K562 (cell line): Measurements from ENCODE around the gene BBS1. TPM values are rescaled to one million over a fixed set of nuclear protein-coding genes. Genes with fewer than 3 reads are reported as not detected.

Source experiments
- ATAC-seq: fragments of 200-7000 bp; cut with Tn5 transposase; 3 replicates; pipeline ENCODE4 v1.9.1; 2020; ENCODE audit warnings: moderate library complexity
- BruUV-seq: library from RNA; stranded (reverse); fragments of 400-500 nt; replicated peaks from 2 replicates; lab custom pipeline; 2021; lab: Mats Ljungman, UMichigan
- CTCF ChIA-PET: fragments of 300-600 bp; formaldehyde crosslinking; extraction: SDS; loops from one replicate; lab custom pipeline; 2021; ENCODE audit warnings: low intra/inter-chr PET ratio; lab: Yijun Ruan, JAX
- POLR2A ChIA-PET: fragments of 300-600, 350-650 bp; sonication (Branson Sonifier 250); formaldehyde crosslinking; extraction: SDS; loops from one replicate; lab custom pipeline; 2021; ENCODE audit warnings: antibody characterized with exemption, inconsistent platforms; lab: Yijun Ruan, JAX
- DNase-seq, 4 experiments: peaks; one replicate each; pipeline versions ENCODE4 v3.0.0 to v3.0.0-alpha.2; 2011 to 2018; ENCODE audit warnings: low spot score in 3 of 4, mixed read lengths in 3 of 4; ENCODE audit errors: extremely low read depth in 1 of 4
- FAIRE-seq: peaks from 2 replicates; lab custom pipeline; 2011; peaks lifted over from hg19 to GRCh38; lab: Jason Lieb, UNC
- H2AFZ ChIP-seq: 2 replicates; pipeline ENCODE4 v1.6.0; 2011; ENCODE audit warnings: low read depth, low read length, control low read depth, inconsistent platforms
- H3K27ac ChIP-seq: fragments of 200-600 bp; 3 replicates; pipeline ENCODE4 v1.8.0; 2011; ENCODE audit warnings: low read depth, mild to moderate bottlenecking, control low read depth, inconsistent platforms, low read length, moderate library complexity, mixed read lengths; ENCODE audit errors: extremely low read depth
- H3K27me3 ChIP-seq, 2 experiments: fragments of 300-600 bp in 1 of 2; 2 replicates in 1 of 2; 3 replicates in 1 of 2; pipeline versions ENCODE4 v1.6.0 to v1.8.0; 2011; ENCODE audit warnings: inconsistent platforms in 2 of 2, low read length in 2 of 2, mild to moderate bottlenecking in 1 of 2, mixed read lengths in 1 of 2, moderate library complexity in 1 of 2; ENCODE audit not compliant: control insufficient read depth in 2 of 2, insufficient read depth in 2 of 2
- H3K36me3 ChIP-seq: fragments of 300-600 bp; 3 replicates; pipeline ENCODE4 v1.8.0; 2011; ENCODE audit warnings: mild to moderate bottlenecking, low read length, inconsistent platforms; ENCODE audit not compliant: control insufficient read depth, insufficient read depth
- H3K4me1 ChIP-seq, 2 experiments: fragments of 200-600 bp in 1 of 2; replicated peaks in 1 of 2; 2 replicates in 1 of 2; 3 replicates in 1 of 2; pipeline versions ENCODE4 v1.5.1 to v1.8.0; 2011; ENCODE audit warnings: inconsistent platforms in 2 of 2, low read length in 2 of 2, mild to moderate bottlenecking in 1 of 2, mixed read lengths in 1 of 2, moderate library complexity in 1 of 2; ENCODE audit not compliant: control insufficient read depth in 2 of 2, insufficient read depth in 2 of 2
- H3K4me2 ChIP-seq: 2 replicates; pipeline ENCODE4 v1.6.1; 2011; ENCODE audit warnings: low read length, control low read depth, inconsistent platforms, mixed read lengths; ENCODE audit not compliant: insufficient read depth
- H3K4me3 ChIP-seq: fragments of 200-600 bp; sonication (generic), shearing (Covaris generic); 2 replicates; pipeline ENCODE4 v1.5.1; 2016; ENCODE audit warnings: control low read depth, inconsistent platforms
- H3K79me2 ChIP-seq: fragments of 200-600 bp; 3 replicates; pipeline ENCODE4 v1.8.0; 2011; ENCODE audit warnings: low read length, inconsistent platforms; ENCODE audit not compliant: control insufficient read depth, insufficient read depth
- H3K9ac ChIP-seq, 2 experiments: 2 replicates each; pipeline versions ENCODE4 v1.6.0 to v1.6.1; 2011; ENCODE audit warnings: low read depth in 2 of 2, low read length in 2 of 2, control low read depth in 1 of 2, inconsistent platforms in 1 of 2, mild to moderate bottlenecking in 1 of 2, mixed read lengths in 1 of 2; ENCODE audit not compliant: insufficient read depth in 1 of 2
- H3K9me1 ChIP-seq: one replicate; pipeline ENCODE4 v1.6.0; 2011; ENCODE audit warnings: inconsistent platforms, mild to moderate bottlenecking, low read length, moderate library complexity; ENCODE audit not compliant: control insufficient read depth, insufficient read depth
- H3K9me3 ChIP-seq: replicated peaks from 2 replicates; pipeline ENCODE4 v1.5.1; 2011; ENCODE audit warnings: low read depth, low read length, inconsistent platforms; ENCODE audit not compliant: control insufficient read depth, insufficient read depth
- H4K20me1 ChIP-seq: replicated peaks from 2 replicates; pipeline ENCODE4 v1.6.1; 2011; ENCODE audit warnings: low read length, inconsistent platforms, mixed read lengths; ENCODE audit not compliant: control insufficient read depth, insufficient read depth
- BACH1 ChIP-seq: fragments of 200-800 bp; sonication (Bioruptor generic); IDR thresholded peaks from 2 replicates; pipeline ENCODE4 v1.6.1; 2016; ENCODE audit warnings: missing genetic modification characterization, missing compliant biosample characterization
- CAMTA2 ChIP-seq: fragments of 250-450 bp; sonication (Bioruptor Pico); conservative IDR thresholded peaks from 2 replicates; pipeline ENCODE4 v1.5.1; 2022
- DMBX1 ChIP-seq: fragments of 250-450 bp; sonication (Bioruptor Pico); IDR thresholded peaks from 2 replicates; pipeline ENCODE4 v1.8.0; 2022; ENCODE audit warnings: inconsistent platforms, mild to moderate bottlenecking, moderate library complexity, borderline replicate concordance
- GABPA ChIP-seq: fragments of 200-800 bp; sonication (Bioruptor generic); conservative IDR thresholded peaks from 2 replicates; pipeline ENCODE4 v1.6.1; 2016; ENCODE audit warnings: low read depth, missing genetic modification characterization, missing compliant biosample characterization
- HNRNPUL1 ChIP-seq: fragments of 200-400 bp; formaldehyde crosslinking; IDR thresholded peaks from 2 replicates; pipeline ENCODE4 v1.6.1; 2017; ENCODE audit warnings: low read length
- MTA2 ChIP-seq: fragments of 450-650 bp; IDR thresholded peaks from 2 replicates; pipeline ENCODE4 v1.6.1; 2016; ENCODE audit warnings: low read depth
- PCBP2 ChIP-seq: fragments of 200-400 bp; formaldehyde crosslinking; IDR thresholded peaks from 2 replicates; pipeline ENCODE4 v1.6.1; 2018; ENCODE audit warnings: low read length, low read depth, mild to moderate bottlenecking, moderate library complexity; ENCODE audit not compliant: poor library complexity, severe bottlenecking
- SMARCA4 ChIP-seq: fragments of 450-650 bp; IDR thresholded peaks from 2 replicates; pipeline ENCODE4 v1.6.1; 2016
- SMARCE1 ChIP-seq: fragments of 450-650 bp; IDR thresholded peaks from 2 replicates; pipeline ENCODE4 v1.7.1; 2016; ENCODE audit warnings: mild to moderate bottlenecking
- YBX1 ChIP-seq: fragments of 450-650 bp; IDR thresholded peaks from 2 replicates; pipeline ENCODE4 v1.7.1; 2016; ENCODE audit warnings: mild to moderate bottlenecking
- ZFX ChIP-seq: sonication (generic); formaldehyde crosslinking; IDR thresholded peaks from 2 replicates; pipeline ENCODE4 v1.8.0; 2022; ENCODE audit warnings: mild to moderate bottlenecking, missing genetic modification reagents, moderate library complexity
- WGBS: fragments of 100-300 bp; shearing (Covaris generic); methylation state at CpG from one replicate; pipeline ENCODE4 v1.1.6; 2016; ENCODE audit warnings: low coverage, mixed read lengths; ENCODE audit not compliant: insufficient coverage; ENCODE audit errors: missing lambda C conversion rate; 5-methylcytosine and 5-hydroxymethylcytosine counted together
- in situ Hi-C: fragments of 300-500 bp; cut with MboI; formaldehyde crosslinking; loops from 4 replicates; pipeline ENCODE4 v1.15.0; 2018; ENCODE audit warnings: inconsistent platforms, mixed read lengths
- intact Hi-C: fragments of 100-400 bp; cut with micrococcal nuclease; formaldehyde crosslinking; loops from 2 replicates; pipeline ENCODE4 v1.14.2; 2022
- polyA plus RNA-seq, 8 experiments: library from polyadenylated mRNA; depleted of rRNA in 4 of 8; stranded (reverse) in 5 of 8; unstranded in 3 of 8; fragments of >200 nt; fragmentation: Nextera tagmentation in 2 of 8; fragmentation: Illumina TruSeq in 1 of 8; extraction: Ambion mirVana in 2 of 8; extraction: Trizol in 1 of 8; gene quantifications; 2 replicates each; pipeline versions ENCODE4 v1.2.1 to v1.2.3, GENCODE V29; 2011 to 2014; ENCODE audit warnings: inconsistent platforms in 1 of 8, missing spikeins in 1 of 8
- total RNA-seq, 7 experiments: library from RNA; depleted of rRNA in 6 of 7; stranded (reverse); fragments of >200 nt in 6 of 7; fragmentation: Illumina TruSeq in 2 of 7; extraction: Trizol in 2 of 7; gene quantifications; 2 replicates each; pipeline versions ENCODE4 v1.2.1 to v1.2.3, GENCODE V29; 2011 to 2021; ENCODE audit warnings: low replicate concordance in 1 of 7
- TF ChIP-seq, protein P1 (sequence below): sonication (generic); formaldehyde crosslinking; IDR thresholded peaks from 2 replicates; pipeline ENCODE4 v1.8.0; 2022; ENCODE audit warnings: mild to moderate bottlenecking, missing genetic modification reagents
- TF ChIP-seq, protein P2 (sequence below): sonication (generic); formaldehyde crosslinking; IDR thresholded peaks from 2 replicates; pipeline ENCODE4 v1.8.1; 2023; ENCODE audit warnings: mild to moderate bottlenecking, missing genetic modification reagents
- TF ChIP-seq, protein P3 (sequence below): fragments of 450-650 bp; IDR thresholded peaks from 2 replicates; pipeline ENCODE4 v1.6.1; 2018; ENCODE audit warnings: mild to moderate bottlenecking, low read depth; ENCODE audit not compliant: partially characterized antibody

BBS1 gene
- total and polyA plus RNA-seq, 9 of the 15 experiments (the other 6 are each of a cell fraction or from before 2014, with no cell fraction given) = 9.0 to 19.8 (median 12.1) TPM

DNA sequence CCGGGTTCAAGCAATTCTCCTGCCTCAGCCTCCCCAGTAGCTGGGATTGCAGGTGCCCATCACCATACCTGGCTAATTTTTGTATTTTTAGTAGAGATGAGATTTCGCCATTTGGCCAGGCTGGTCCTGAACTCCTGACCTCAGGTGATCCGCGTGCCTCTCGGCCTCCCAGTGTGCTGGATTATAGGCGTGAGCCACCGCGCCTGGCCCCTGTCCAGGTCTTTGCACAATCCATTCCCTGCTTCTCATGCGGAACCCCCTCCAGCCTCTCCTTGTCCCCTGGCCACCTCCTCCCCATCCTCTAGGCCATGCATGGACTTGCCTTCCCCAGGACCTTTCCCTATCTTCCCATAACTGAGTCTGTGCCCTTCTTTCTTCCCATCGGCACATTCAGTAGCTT is 21.5 kb upstream of the BBS1 start:
- ChIA-PET CTCF (no interaction called here), POLR2A (interaction anchor here (1.0 to 1.3 kb wide), 2 partner anchors 8 to 48 kb away, joined by 3 to 6 read pairs; partner anchors contain the start of gene DPP3)
- no peak for FAIRE-seq
- Histone ChIP-seq H3K4me1 (peaks cover 0 to 18% of the 10 kb centered on the region in 2 experiments; a peak in 3 of 5 replicates), H4K20me1 (0 out of 2 replicates have a peak, but pooled peaks cover 2% of the 10 kb centered on the region), H3K27me3 (no peaks in the 10 kb centered on the region), H3K9me1 (no peaks in the 10 kb centered on the region), H3K36me3 (peaks cover 54% of the 10 kb centered on the region; the same call in 2 of the 3 replicates), H2AFZ (no peak overlapping the region), H3K9ac (0 out of 4 replicates have a peak overlapping the region, but pooled peaks of 1 of the 2 experiments have one; percentile 40), H3K79me2 (no peaks in the 10 kb centered on the region), H3K4me2 (no peak overlapping the region), H3K9me3 (no peaks in the 10 kb centered on the region), H3K4me3 (no peak overlapping the region), H3K27ac (no peak overlapping the region)
- in situ Hi-C loops = no loop called here
- WGBS = 93% methylated on average over 9 of the region's 10 CpGs
- intact Hi-C loops = no loop called here
- no peak for ATAC-seq
- BruUV-seq = no TSS peak
- DNase-seq = no peak
- TF ChIP-seq PCBP2 (no peak), YBX1 (no peak), SMARCE1 (no peak), CAMTA2 (no peak), DMBX1 (no peak), SMARCA4 (no peak), MTA2 (no peak), HNRNPUL1 (no peak), ZFX (CRISPR knock-in tag) (no peak), GABPA (tag) (no peak), BACH1 (tag) (no peak)
- TF ChIP-seq, protein P1, sequence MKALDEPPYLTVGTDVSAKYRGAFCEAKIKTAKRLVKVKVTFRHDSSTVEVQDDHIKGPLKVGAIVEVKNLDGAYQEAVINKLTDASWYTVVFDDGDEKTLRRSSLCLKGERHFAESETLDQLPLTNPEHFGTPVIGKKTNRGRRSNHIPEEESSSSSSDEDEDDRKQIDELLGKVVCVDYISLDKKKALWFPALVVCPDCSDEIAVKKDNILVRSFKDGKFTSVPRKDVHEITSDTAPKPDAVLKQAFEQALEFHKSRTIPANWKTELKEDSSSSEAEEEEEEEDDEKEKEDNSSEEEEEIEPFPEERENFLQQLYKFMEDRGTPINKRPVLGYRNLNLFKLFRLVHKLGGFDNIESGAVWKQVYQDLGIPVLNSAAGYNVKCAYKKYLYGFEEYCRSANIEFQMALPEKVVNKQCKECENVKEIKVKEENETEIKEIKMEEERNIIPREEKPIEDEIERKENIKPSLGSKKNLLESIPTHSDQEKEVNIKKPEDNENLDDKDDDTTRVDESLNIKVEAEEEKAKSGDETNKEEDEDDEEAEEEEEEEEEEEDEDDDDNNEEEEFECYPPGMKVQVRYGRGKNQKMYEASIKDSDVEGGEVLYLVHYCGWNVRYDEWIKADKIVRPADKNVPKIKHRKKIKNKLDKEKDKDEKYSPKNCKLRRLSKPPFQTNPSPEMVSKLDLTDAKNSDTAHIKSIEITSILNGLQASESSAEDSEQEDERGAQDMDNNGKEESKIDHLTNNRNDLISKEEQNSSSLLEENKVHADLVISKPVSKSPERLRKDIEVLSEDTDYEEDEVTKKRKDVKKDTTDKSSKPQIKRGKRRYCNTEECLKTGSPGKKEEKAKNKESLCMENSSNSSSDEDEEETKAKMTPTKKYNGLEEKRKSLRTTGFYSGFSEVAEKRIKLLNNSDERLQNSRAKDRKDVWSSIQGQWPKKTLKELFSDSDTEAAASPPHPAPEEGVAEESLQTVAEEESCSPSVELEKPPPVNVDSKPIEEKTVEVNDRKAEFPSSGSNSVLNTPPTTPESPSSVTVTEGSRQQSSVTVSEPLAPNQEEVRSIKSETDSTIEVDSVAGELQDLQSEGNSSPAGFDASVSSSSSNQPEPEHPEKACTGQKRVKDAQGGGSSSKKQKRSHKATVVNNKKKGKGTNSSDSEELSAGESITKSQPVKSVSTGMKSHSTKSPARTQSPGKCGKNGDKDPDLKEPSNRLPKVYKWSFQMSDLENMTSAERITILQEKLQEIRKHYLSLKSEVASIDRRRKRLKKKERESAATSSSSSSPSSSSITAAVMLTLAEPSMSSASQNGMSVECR (CRISPR knock-in tag) = no peak
- TF ChIP-seq, protein P2, sequence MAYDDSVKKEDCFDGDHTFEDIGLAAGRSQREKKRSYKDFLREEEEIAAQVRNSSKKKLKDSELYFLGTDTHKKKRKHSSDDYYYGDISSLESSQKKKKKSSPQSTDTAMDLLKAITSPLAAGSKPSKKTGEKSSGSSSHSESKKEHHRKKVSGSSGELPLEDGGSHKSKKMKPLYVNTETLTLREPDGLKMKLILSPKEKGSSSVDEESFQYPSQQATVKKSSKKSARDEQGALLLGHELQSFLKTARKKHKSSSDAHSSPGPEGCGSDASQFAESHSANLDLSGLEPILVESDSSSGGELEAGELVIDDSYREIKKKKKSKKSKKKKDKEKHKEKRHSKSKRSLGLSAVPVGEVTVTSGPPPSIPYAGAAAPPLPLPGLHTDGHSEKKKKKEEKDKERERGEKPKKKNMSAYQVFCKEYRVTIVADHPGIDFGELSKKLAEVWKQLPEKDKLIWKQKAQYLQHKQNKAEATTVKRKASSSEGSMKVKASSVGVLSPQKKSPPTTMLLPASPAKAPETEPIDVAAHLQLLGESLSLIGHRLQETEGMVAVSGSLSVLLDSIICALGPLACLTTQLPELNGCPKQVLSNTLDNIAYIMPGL (CRISPR knock-in tag) = no peak
- TF ChIP-seq, protein P3, sequence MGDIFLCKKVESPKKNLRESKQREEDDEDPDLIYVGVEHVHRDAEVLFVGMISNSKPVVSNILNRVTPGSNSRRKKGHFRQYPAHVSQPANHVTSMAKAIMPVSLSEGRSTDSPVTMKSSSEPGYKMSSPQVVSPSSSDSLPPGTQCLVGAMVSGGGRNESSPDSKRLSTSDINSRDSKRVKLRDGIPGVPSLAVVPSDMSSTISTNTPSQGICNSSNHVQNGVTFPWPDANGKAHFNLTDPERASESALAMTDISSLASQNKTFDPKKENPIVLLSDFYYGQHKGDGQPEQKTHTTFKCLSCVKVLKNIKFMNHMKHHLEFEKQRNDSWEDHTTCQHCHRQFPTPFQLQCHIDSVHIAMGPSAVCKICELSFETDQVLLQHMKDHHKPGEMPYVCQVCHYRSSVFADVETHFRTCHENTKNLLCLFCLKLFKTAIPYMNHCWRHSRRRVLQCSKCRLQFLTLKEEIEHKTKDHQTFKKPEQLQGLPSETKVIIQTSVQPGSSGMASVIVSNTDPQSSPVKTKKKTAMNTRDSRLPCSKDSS = no peak
